HPDE6-E6E7 (cell line): Measurements from ENCODE around the gene TSPAN4.

Experiments
- DNase-seq: peaks from one replicate; pipeline ENCODE4 v3.0.0; 2011; ENCODE audit warnings: missing footprints; ENCODE audit errors: extremely low spot score

TSPAN4 gene

DNA sequence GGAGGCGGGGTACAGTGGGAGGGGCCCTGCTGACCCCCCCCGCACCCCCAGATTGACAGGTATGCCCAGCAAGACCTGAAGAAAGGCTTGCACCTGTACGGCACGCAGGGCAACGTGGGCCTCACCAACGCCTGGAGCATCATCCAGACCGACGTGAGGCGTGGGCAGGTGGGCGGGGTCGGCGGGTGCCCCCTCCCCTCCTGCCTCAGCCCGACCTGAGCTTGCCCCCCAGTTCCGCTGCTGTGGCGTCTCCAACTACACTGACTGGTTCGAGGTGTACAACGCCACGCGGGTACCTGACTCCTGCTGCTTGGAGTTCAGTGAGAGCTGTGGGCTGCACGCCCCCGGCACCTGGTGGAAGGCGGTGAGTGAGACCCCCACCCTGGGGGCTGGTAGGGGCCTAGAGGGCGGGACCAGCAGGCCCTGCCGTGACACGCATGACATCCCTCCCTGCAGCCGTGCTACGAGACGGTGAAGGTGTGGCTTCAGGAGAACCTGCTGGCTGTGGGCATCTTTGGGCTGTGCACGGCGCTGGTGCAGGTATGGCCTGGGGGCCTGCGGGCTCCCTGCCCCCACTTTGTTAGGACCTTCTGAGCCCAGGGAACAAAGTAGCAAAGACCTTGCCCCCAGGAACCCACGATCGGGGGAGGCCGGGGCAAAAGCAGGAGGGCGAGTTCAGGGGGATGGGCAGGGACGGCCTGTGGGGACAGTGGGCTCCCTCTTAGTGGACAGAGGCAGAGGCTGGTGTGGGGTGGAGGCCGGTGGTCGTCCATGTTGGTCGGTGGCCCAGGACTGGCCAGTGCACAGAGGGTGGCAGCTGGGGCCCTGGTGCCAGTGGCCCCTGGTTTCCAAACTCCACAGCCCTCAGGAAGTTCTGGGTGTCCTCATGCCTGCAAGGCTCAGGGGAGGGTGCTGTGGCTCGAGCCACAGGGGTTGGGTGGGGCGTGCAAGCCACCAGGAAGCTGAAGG is 23.1 kb downstream of the TSPAN4 start:
- DNase-seq = no peak

DNA sequence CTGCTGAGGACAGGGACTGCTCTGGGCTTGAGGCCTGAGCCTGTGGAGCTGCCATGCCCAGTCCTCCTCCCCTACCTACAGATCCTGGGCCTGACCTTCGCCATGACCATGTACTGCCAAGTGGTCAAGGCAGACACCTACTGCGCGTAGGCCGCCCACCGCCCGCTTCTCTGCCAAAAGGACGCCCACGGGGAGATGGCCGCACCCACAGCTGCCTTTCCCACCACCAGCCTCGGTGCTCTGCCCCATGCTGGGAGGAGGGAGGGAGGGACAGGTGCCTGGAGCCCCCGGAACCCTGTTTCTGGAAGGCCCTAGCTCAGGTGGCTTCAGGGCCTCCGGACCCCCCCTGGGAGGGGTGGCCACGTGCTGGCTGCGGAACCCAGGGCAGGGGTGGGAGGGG is 23.8 kb downstream of the TSPAN4 start:
- no peak for DNase-seq

DNA sequence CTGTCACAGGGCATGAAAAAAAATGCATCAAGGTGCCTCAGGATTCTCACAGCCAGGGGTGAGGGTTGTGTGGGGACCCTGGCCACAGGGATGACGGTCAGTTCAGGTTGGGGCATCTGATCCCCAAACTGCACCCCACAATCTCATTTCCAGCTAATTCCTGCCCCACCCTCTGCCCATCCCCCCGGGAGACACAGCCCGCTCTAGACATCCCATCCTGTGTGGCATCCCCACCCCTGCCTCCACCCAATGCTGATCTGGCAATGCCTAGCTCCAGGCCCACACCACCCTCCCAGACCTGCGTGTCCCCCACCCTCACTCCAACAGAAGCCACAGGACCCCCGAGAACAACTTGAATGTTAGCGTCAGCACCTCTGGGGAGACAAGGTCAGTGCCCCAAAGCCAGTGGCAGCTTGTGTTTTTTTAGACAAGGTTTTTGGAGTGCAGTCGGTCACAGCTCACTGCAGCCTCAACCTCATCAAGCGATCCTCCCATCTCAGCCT is 25.3 kb downstream of the TSPAN4 start:
- no peak for DNase-seq

DNA sequence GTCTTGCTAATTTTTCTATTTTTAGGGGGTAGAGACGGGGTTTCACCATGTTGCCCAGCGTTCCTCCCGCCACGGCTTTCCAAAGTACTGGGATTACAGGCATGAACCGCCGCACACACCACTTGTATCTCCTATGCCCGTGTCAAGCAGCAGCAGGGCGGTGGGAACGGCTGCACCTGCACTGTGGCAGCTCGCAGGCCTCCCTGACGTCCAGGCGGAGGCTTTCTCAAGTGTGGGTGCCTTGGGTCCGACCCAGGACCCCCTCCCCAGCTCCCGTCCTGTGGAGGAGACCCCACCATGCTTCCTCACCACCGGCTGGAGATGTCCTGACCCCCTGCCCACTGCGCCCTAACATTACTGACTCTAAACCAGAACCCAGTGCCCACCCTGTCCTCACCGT is 25.7 kb downstream of the TSPAN4 start:
- no peak for DNase-seq

DNA sequence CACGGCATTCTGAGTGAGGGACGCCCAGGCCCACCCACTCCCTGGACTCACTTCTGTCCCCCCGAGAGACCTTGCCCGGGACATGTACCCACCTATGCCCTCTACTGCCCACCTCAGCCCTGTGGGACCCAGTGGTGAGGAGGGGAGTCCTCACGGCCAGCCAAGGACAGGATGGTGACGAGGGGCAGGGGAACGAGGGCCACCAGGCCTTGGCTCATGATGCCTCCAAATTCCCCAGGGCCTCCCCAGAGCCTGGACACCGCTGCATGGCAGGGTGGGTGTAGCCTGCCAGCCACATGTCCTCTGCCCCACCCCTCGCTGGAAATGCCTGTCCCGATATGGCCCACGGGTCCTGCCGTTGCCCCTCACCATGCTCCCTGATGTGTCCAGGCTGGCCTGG is 26.1 kb downstream of the TSPAN4 start:
- no peak for DNase-seq

DNA sequence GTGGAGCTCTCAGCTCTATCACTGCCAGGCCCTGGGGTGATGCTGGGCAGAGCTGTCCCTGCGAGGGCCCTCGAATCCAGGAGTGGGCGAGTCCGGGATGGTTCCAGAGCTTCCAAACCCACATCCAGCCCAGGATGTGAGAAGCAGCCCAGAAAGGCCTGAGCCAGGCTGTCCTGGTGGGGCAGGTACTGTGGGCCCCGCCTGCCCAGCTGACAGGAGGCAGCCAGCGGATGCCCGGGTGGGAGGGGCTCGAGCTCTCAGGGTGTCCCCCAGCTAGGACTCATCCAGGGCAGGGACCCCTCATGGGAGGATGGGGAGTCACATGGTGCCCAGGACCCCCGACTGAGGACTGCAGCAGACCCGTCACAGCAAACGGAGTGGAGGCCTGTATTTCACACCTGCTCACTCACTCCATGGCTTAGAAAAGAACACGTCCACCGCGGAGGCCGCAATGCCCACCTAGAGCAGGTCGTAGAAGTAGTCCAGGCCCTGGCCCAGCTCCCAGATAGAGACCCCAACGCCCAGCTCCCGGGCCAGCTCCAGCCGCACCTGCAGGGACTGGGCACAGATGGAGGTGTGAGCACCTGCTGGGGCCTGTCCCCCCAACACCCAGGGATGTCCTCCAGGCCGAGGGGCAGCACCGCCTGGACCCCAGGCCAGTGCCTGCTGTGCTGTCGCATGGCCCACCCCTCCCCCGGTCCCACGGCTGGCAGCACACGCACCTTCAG is 26.9 kb downstream of the TSPAN4 start:
- no peak for DNase-seq

DNA sequence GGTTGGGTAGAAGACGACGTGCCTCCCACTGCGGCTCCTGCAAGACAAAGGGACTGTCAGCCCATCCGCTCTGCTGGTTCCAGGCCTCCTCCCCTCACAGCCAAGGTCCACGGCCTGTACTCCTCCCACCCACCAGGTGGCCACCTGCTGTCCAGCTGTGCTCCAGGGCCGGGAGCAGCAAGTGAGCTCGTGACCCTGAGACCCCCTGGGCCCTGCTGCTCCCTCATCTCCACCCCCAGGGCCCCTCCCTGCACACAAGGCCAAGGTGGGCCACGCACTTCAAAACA is 27.4 kb downstream of the TSPAN4 start:
- DNase-seq = no peak

DNA sequence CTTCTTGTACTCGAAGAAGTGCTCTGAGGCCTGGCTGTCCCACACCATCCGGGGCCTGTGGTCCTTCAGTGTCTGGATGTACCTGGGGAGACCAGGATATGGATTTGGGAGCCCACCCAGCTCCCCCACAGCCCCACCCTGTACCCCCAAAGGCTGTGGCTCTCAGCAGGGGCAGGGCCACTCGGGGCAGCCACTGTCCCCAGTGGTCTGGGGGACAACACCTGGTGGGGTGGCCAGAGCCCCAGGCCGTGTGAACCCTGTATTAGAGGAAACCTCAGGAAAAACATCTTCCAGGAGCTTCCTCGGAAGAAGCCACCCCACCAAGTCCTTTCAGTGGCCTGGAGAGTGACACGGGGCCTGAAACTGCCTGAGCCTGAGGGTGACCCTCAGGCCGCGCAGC is 27.8 kb downstream of the TSPAN4 start:
- no peak for DNase-seq

DNA sequence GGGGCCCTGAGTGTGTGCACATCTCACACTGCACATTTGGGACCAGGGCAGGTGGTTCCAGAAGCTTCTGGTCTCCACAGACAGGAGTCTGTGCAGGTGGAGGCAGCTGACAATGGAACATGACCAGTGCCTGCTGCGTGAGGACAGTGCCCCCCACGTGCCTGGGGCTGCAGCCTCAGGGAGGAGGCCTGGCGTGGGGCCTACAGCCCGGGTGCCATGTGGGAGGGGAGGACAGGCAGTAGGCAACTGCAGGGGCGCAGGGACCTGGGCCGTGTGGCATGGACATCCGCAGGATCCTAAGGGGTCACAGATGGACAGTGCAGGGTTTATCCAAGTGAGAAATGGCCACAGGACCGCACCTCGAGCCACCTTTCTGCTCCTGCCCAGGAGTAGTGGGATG is 28.8 kb downstream of the TSPAN4 start:
- DNase-seq = no peak

DNA sequence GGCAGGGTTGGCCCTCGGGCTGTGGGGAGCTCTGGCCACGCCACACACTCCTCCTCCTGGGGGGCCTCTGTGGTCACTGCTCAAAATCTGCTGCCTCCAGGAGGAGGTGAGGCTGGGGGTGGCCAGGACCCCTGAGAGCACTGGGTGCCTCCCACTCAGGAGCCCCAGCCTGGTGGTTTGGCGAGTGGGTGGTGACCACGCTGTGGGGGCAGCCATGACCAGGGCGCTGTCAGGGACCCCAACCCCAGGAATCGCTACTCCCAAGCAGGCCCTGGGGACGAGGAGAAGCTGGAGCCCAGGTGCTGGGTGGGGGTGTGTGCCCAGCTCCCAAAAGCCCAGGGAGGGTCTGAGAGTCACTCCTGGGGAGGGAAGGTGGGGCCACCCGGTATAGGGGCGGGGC is 30.1 kb downstream of the TSPAN4 start:
- no peak for DNase-seq

DNA sequence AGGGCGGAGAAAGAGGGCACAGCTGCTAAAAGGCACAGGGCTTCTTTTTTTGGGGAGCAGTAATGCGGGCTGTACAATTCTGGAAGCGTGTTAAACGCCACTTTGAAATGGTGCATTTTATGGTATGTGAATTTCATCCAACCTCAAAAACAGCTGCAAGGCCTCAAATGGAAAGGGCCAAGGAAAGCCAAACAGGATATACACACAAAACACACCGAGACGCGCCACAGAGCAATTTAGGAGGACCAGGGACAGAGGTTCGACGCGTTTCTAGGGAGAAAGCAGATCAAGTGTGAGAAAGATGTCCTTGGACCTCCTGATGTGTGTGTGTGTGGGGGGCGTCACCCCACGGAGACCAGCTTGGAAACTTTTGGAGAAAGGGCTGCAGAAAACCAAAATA is 31.1 kb downstream of the TSPAN4 start:
- no peak for DNase-seq

DNA sequence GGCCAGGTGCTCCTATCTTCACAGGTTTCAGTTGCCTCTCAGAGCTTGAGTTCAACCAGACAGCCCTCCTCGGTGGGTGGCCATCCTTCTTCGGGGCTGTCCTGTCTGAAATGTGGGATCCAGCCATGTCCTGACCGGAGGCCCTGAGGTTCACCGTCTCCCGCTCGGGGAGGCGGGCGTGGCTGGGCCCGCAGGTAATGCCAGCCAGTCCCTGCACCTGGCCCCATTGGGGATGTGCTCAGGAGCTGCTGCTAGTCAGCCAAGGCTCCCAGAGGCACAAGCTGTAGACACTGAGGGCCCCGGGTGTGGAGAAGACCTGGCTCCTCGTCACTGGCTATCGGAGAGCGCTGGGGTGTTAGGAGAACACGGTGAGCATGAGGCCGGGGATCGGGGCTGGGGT is 32.6 kb downstream of the TSPAN4 start:
- DNase-seq = no peak

DNA sequence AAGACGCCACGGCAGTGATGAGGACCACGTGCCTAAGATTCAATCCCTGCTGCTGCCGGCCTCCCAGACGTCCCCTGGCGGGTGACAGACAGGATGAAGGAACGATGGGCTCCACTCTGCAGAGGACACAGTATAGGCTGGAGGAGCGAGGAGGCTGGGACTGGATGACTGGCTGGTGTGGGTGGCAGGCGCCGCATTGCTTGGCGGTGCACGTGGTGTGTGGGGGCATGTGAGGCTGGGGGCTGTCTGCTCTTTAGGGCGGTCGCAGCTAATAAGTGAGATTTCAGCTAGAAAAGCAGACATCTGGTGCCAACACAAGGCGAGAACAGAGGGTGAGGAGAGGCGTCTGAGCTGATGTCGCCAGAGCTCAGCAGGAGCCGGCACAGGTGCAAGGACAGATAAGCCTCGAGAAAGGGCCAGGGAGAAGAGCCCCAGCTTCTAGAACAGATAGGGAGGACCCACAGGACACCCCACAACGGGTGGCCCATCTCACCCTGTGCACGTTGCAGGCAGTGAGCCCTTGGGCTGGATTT is 33.2 kb downstream of the TSPAN4 start:
- no peak for DNase-seq

DNA sequence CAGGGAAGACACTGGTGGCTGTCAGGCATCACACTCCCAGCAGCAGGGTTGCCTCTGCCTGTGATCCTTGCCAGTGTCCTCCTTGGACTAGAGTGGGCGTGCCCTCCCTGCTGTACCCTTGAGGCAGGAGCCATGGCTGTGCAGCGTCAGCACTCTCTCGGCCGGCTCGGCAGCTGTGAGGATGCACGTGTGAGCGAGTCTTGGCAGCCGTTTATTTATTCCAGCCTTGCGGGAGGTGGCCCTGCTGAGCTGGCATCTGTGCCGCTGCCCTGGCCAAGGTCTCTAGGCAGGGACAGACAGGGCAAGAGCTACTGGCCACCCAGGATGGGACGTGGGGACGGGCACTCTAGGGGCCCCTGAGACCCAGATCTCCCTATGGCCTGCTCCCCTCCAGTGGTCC is 33.9 kb downstream of the TSPAN4 start:
- DNase-seq = no peak

DNA sequence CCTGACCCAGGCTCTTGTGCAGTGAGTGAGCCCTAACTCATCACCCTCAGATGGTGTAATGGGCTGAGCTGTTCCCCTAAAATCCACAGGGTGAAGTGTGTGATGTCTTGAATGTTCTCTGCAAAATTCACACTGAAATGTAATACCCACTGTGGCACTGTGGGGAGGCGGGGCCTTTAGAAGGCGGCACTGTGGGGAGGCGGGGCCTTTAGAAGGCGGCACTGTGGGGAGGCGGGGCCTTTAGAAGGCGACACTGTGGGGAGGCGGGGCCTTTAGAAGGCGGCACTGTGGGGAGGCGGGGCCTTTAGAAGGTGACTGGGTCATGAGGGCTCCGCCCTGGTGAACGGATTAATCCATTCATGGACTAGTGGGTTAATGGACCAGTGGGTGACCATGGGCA is 34.9 kb downstream of the TSPAN4 start:
- DNase-seq = no peak

DNA sequence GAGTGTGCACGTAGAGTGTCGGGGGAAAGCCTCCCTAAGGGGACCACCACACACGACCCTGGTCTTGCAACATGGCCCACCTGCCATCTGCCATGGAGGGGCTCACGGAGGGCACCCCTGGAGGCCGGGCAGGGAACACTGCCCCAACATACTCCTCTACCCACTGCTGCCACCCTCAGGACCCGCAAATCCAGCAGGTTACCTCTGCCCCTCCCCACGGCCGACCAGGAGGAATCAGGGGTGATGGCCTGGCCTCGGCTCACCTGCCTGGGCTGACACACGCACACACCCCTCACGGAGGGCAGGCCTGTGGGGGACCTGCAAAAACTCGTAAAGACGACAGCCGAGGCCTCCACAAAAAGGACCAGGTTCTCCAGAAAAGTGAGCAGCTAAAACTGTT is 37.8 kb downstream of the TSPAN4 start:
- no peak for DNase-seq

DNA sequence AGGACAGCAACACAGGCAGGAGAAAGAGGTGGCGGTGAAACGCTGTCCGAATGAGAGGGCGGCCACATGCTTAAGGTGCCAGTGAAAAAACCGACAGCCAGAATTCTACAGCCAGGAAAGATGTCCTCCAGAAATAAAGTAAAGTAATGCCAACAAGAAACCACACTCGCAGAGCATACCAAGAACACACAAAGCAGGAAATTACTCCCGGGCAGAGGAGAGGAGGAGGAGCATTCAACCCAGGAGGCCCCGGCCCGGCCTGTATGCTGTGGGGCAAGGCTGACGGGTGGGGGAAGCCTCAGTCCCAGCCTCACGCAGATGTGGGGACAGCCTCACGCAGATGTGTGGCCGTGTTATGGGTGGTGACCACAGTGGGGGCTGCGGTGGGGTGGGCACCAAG is 39.9 kb downstream of the TSPAN4 start:
- no peak for DNase-seq

DNA sequence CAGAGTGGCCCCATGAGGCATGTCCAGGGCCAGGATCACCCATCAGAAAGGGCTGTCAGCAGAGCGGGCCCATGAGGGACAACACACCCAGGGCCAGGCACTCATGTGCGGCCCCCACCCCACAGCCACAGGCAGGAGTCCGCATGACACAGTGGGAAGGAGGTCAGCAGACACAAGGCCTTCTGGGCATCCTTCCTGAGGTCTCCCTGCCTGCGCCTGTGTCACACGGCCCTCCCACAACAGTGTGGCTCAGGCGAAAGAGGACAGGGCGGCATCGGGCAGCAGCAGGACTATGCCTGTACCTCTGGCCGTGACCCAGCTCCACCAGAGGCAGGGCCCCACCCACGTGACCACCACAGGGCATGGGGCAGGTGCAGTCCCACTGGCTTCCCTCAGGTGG is 40.9 kb downstream of the TSPAN4 start:
- DNase-seq = no peak

DNA sequence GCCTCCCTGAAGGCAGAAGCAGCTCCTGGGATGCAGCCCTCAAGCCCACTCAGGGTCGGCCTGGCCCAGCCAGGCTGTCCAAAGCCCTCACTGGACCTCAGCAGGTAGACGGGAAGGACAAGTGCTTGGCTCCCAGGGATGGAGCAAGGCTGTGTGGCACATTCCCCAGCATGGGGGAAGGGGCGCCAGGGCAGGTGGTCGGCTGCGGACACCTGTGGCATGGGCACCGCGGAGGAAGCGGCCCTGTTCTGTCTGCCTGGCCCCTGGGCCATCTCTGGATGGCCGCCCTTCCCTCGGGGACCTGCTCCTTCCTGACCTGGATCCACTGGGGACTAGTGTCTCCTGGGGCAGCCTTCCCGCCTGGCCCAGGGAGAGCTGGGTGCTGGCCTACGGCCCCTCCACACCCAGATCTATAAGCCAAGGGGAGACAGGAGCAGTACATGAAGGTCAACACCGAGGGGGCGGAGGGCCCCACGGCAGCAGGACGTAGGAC is 42.0 kb downstream of the TSPAN4 start:
- DNase-seq = no peak

DNA sequence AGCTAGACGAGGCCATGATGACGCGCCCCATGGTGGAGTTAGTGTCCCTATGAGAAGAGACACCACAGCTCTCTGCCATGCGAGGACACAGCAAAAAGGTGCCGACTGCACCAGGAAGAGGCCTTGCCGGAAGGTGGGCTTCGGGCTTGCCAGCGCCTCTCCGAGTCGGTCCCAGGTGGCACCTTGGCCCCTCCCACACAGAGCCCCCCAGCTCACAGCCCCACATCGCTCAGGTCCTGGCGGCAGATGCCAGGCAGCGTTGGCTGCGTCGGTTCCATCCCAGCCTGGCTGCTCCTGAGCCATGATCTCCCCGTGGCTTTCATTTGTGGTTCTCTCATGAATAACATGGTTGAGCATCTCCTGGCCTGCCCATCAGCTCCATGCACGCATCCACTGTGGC is 43.9 kb downstream of the TSPAN4 start:
- no peak for DNase-seq

DNA sequence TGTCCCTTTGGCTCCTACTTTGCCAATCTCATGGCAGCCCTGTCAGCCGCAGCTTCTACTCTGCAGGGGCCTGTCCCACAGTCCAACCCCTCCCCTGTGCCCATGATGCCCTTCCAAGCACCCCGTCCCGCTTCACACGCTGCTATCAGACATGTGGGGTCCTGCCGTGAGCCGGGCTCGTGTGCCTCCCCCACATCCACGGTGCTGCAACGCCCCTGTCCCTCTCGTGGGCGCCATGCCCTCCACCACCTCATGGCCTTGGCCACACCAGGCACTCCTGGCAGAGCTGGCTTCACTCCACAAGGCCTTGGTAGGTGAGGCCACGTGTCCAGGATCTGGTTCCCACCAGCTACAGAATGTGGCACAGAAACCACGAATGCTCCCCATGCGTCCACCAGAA is 44.9 kb downstream of the TSPAN4 start:
- DNase-seq = no peak

DNA sequence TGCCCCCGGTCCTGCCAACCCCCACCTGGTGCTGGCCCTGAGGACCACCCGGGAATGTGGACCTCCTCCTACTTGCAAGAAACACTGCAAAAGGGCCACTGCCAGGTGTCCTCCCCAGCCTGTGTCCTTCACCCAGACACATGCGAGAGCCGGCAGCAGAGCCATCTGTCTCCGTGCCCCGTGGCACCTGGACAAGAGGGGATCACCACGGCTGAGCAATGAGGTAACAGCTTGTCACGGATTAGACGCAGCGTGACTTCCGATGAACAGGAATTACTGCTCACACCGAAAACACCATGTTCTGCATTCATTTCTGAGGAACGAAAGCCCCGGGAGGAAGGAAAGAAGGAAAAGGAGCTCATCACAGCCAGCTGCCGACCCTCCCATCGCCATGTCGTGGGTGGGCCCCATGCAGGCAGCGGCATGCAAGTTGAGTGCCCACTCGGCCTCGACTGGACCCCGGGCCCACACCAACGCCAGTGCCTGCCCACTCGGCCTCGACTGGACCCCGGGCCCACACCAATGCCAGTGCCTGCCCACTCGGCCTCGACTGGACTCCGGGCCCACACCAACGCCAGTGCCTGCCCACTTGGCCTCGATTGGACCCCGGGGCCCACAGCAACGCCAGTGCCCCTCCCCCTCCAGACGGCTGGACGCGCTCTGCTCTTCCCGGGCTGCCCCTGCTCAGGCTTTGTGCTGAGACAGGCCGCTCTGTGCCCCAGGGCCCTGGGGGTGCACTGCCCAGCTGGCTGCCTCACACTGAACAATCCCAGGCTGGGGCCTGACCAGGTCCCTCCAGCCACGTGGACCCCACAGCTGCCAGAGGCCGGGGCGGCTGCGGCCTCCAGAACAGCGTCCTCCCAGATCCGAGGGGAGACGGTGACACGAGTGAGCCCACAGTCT is 45.9 kb downstream of the TSPAN4 start:
- DNase-seq = no peak
